Right renal pelvis (tissue), 4 donors: Measurements from ENCODE around the gene GALNT12. TPM values are rescaled to one million over a fixed set of nuclear protein-coding genes. Genes with fewer than 3 reads are reported as not detected.

Source experiments
- DNase-seq, 4 donors: peaks; one replicate each; pipeline ENCODE4 v3.0.0-alpha.2; 2013; ENCODE audit warnings: low read depth in 4 of 4, low spot score in 3 of 4, missing footprints in 1 of 4
- polyA plus RNA-seq, 4 donors: library from polyadenylated mRNA; unstranded; fragments of 120-200 nt; gene quantifications; one replicate each; pipeline ENCODE4 v1.2.1, GENCODE V29; 2013; ENCODE audit not compliant: insufficient read length in 4 of 4

GALNT12 gene
- polyA plus RNA-seq, 4 donors: 7.9 to 14.8 (median 9.7) TPM

DNA sequence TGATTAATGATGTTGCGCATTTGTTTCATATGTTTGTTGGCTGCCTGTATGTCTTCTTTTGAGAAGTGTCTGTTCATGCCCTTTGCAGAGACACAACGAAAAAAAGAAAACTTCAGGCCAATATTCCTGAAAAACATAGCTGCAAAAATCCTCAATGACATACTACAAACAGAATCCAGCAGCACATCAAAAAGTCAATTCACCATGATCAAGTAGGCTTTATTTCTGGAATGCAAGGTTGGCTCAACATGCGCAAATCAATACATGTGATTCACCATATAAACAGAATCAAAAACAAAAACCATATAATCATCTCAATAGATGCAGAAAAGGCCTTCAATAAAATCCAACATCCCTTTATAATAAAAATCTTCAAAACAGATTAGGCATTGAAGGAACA, 9.2 kb upstream of the GALNT12 start:
- no peak for DNase-seq

DNA sequence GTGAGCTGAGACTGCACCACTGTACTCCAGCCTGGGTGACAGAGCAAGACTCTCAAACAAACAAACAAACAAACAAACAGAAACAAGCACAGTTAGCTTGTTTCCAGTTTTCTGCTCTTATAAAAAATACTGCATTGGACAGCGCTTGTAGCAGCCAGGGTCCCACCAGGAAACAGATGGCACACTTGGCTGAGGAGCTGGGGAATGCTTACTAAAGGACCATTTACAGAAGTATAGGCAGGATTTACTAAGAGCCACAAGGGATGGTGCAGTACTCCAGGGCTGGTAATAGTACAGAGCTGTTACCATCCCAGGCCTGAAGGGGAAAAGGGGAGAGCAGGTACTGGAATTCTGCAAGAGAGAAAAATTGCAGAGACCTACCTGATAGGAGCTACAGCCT, 5.9 kb upstream of the GALNT12 start:
- no peak for DNase-seq

DNA sequence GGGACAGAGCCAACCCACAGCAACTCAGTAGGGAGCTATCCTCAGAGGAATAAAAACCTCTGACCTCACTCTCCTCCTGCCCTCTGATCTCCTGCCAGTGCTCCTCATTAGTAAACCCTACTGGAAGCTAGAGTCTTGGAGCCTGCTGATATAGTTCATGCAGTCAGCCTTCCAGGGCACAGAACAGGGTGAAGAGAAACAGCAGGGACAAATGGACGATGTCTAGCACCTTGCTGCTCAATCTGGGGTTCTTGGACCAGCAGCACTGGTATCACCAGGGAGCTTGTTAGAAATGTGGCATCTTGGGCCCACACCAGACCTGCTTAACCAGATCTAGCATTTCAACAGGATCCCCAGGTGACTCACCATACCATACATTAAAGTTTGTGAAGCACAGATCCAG, 5.5 kb upstream of the GALNT12 start:
- no peak for DNase-seq

GRCh38 chr9:98804083-98804482, 3.4 kb upstream of the GALNT12 start:
- DNase-seq: no peak

- DNase-seq: no peak
Observed at GRCh38 chr9:98805506-98806272, 1.8 kb upstream of the GALNT12 start.

GRCh38 chr9:98806394-98807035, 955 bp upstream of the GALNT12 start:
- no peak for DNase-seq

GRCh38 chr9:98807814-98808195, 335 bp downstream of the GALNT12 start:
- DNase-seq: no peak

DNA sequence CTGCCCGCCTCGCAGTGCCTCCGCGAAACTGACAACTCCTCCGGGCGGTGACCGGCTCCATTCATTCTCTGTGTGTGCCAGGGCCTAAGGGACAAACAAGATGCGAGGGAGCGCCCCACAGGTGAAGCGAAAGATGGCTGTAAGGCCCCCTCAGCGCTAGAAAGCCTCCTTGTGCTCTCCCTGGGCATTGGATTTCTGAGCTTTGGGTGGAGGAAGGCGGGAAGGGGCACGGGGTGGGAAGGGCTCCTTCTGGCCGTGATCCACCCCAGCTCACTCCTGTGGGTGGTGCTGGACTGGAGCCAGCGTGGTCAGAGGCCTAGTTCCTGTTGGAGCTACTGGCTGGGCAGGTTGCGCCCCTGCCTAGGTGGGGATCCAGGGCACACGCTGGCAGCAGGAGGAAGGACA, 943 bp downstream of the GALNT12 start:
- no peak for DNase-seq

GRCh38 chr9:98808875-98809274, 1.4 kb downstream of the GALNT12 start:
- DNase-seq: no peak

- no peak for DNase-seq
Observed at GRCh38 chr9:98809311-98810101, 2.0 kb downstream of the GALNT12 start.

GRCh38 chr9:98810102-98810842, 2.8 kb downstream of the GALNT12 start:
- DNase-seq: no peak

GRCh38 chr9:98811051-98811650, 3.7 kb downstream of the GALNT12 start:
- no peak for DNase-seq

DNA sequence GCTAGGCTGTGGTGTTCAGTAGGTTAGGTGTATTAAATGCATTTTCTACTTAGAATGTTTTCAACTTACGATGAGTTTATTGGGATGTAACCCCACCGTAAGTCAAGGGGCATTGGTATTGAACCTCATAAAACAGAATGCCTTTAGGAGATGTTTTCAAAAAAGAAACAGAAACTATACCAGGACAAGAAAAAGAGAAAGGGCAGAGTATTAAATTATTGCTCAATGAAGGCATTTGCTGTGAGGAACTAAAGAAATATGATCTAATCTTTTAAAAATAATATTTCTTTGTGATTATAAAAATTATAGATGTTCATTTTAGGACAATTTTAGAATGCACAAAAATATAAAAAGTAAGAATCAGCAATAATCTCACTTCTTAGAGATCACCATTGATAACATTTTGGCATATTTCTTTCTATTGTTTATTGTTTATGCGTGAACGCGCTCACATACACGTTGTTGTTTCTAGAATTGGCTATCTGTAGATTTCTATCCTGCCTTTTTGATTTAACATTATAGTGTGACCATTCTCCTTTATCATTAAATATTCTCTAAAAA, 8.0 kb downstream of the GALNT12 start:
- DNase-seq: no peak

DNA sequence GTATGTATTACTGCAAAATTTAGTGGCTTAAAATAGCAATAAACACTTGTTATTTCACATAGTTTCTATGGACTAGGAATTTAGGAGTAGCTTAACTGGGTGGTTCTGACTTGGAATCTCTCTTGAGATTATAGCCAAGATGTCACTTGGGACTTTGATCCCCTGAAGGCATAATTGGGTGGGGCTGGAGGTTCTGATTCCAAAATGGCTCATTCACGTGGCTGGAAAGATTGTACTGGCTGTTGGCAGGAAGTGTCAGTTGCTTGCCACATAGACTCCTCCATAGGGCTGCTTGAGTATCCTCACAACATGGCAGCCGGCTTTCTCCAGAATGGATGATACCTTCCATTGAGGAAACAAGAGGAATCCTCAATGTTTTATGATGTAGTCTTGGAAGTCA, 11.3 kb downstream of the GALNT12 start:
- DNase-seq: no peak

GRCh38 chr9:98819231-98819630, 11.8 kb downstream of the GALNT12 start:
- DNase-seq: no peak

GRCh38 chr9:98821831-98822230, 14.4 kb downstream of the GALNT12 start:
- no peak for DNase-seq

DNA sequence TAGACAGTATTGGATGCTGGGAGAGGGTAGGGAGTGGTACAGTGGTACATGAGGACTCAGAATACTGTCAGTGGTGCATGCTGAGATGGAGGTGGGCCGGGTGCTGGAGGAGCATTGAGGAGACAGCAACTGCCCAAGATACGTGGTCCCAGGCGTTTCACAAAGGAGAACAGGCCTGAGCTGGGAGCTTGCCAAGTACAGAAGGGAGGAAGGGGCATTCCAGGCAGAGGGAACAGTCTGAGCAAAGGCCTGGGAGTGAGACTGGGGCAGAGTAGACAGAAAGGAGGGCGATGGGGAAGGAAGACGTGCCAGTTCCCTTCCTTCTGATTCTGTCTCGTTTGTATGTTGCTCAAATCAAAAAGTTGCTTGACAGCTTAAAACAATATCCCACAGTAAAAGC, 15.2 kb downstream of the GALNT12 start:
- DNase-seq: no peak

DNA sequence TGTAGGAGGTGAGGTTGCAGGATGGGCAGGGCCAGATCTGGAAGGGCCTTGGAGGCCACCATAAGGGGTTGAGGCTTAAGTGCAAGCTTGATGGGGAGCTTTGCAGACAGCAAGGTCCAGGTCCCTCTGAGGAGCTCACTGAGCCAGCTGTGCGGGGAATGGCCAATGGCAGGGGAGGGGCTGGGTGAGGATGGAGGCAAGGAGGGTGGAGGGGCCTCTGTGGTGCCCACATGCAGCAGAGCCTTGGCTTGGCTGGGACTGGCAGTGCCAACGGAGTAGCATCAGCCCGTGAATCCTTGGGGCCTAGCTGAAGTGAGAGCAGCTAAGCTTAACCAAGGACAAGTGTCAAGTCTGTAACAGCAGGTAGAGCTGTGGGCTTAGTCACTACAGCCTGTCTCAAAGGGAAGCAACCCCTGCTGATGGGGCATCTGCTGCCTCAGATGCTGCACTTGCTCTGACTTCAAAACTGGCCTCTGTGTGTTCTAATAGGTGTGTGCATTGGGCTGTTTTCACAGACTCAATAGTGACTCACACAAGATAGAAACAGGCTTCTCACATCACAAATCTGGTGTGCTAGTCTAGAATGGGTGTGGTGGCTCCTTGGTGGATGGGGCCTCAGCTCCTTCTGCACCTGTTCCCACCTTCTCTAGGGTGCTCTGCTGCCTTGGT, 16.3 kb downstream of the GALNT12 start:
- no peak for DNase-seq

- no peak for DNase-seq
Observed at GRCh38 chr9:98825414-98825813, 17.9 kb downstream of the GALNT12 start.

DNA sequence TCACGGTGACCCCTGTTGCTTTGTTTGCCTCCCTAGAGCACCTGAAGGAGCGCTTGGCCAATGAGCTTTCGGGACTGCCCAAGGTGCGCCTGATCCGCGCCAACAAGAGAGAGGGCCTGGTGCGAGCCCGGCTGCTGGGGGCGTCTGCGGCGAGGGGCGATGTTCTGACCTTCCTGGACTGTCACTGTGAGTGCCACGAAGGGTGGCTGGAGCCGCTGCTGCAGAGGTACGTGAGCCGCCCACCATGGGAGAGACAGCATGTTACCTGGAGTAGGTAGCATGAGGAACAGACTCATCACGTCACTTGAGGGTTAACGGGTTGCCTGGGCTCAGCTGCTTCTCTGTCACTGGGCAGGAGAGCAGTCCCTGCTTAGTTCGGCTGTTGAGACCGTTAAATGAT, 19.2 kb downstream of the GALNT12 start:
- no peak for DNase-seq
